KMS-11 (cell line): ENCODE results near the gene STH.

Experiments used
- H2AFZ ChIP-seq: fragments of 200-600 bp; sonication (generic); 2 replicates; pipeline ENCODE4 v1.6.1; 2016; ENCODE audit warnings: antibody characterized with exemption, mixed run types, low read depth
- H3K27ac ChIP-seq: fragments of 200-600 bp; sonication (generic); 2 replicates; pipeline ENCODE4 v1.6.1; 2016; ENCODE audit warnings: mild to moderate bottlenecking, mixed run types
- H3K27me3 ChIP-seq: fragments of 200-600 bp; sonication (generic); 2 replicates; pipeline ENCODE4 v1.6.1; 2017; ENCODE audit warnings: mild to moderate bottlenecking, low read depth, mixed run types, moderate library complexity; ENCODE audit not compliant: insufficient read depth
- H3K36me3 ChIP-seq: fragments of 200-600 bp; sonication (generic); 2 replicates; pipeline ENCODE4 v1.6.1; 2017; ENCODE audit warnings: mild to moderate bottlenecking, mixed run types; ENCODE audit not compliant: insufficient read depth
- H3K4me1 ChIP-seq: fragments of 200-600 bp; sonication (generic); 2 replicates; pipeline ENCODE4 v1.6.1; 2016; ENCODE audit warnings: mild to moderate bottlenecking, low read depth, mixed run types; ENCODE audit not compliant: poor library complexity, severe bottlenecking
- H3K4me2 ChIP-seq: fragments of 200-600 bp; sonication (generic); 2 replicates; pipeline ENCODE4 v1.7.0; 2016; ENCODE audit warnings: mild to moderate bottlenecking, mixed run types
- H3K4me3 ChIP-seq: fragments of 200-600 bp; sonication (generic); IDR thresholded peaks from 2 replicates; pipeline ENCODE4 v1.6.1; 2017; ENCODE audit warnings: low read depth, low read length, mixed read lengths; ENCODE audit not compliant: insufficient read depth
- H3K79me2 ChIP-seq: fragments of 200-600 bp; sonication (generic); 2 replicates; pipeline ENCODE4 v1.6.1; 2016; ENCODE audit warnings: low read depth, mixed run types; ENCODE audit not compliant: insufficient read depth
- H3K9ac ChIP-seq: fragments of 200-600 bp; sonication (generic); 2 replicates; pipeline ENCODE4 v1.6.1; 2016; ENCODE audit warnings: mild to moderate bottlenecking, mixed run types
- H4K20me1 ChIP-seq: fragments of 200-600 bp; sonication (generic); 2 replicates; pipeline ENCODE4 v1.6.1; 2016; ENCODE audit warnings: mild to moderate bottlenecking, mixed run types; ENCODE audit not compliant: insufficient read depth
- CTCF ChIP-seq: fragments of 200-600 bp; sonication (generic); conservative IDR thresholded peaks from 2 replicates; pipeline ENCODE4 v1.6.1; 2017; ENCODE audit warnings: low read depth, mild to moderate bottlenecking, antibody characterized with exemption, low read length, moderate library complexity, mixed read lengths

STH gene

DNA sequence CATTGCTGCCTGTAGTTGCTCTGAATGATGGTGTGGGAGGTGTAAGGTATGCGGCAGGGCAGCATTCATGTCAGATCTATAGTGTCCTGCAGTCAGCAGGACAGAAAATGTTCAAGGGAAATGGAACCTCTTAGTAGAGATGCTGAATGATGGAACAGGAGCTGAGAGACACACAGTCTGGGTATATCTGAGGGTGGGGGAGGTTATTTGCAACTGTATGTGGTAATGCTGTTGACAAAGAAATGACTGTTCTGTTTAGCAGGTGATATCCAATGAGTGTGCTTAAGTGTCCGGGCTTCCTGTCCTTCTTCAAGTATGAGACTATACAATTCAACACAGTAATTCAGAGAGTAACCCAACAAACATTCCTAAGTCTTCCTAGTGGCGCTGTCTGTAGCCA is 46.6 kb downstream of the STH start:
- Histone ChIP-seq H3K4me1 (peaks cover 35% of the 10 kb centered on the region), H3K4me3 (no peak overlapping the region), H3K36me3 (peaks cover 10% of the 10 kb centered on the region; the same call in 1 of the 2 replicates), H4K20me1 (no peaks in the 10 kb centered on the region), H3K4me2 (no peak overlapping the region), H3K27me3 (no peaks in the 10 kb centered on the region), H2AFZ (no peak overlapping the region), H3K27ac (no peak overlapping the region; the same call in 1 of the 2 replicates), H3K9ac (no peak overlapping the region), H3K79me2 (peaks cover 8% of the 10 kb centered on the region; the same call in 1 of the 2 replicates)
- TF ChIP-seq CTCF: no peak

- no peaks in the 10 kb centered on the region for H4K20me1 ChIP-seq
- no peaks in the 10 kb centered on the region for H3K27me3 ChIP-seq
- peaks cover 8% of the 10 kb centered on the region; the same call in 1 of the 2 replicates for H3K79me2 ChIP-seq
- H3K4me3 ChIP-seq: no peak overlapping the region
- peaks cover 44% of the 10 kb centered on the region for H3K4me1 ChIP-seq
- TF ChIP-seq CTCF: no peak
- no peak overlapping the region for H2AFZ ChIP-seq
- H3K4me2 ChIP-seq: no peak overlapping the region
- no peak overlapping the region for H3K27ac ChIP-seq
- H3K9ac ChIP-seq: no peak overlapping the region
- H3K36me3 ChIP-seq: peaks cover 10% of the 10 kb centered on the region; the same call in 1 of the 2 replicates
Measured at GRCh38 chr17:46046957-46047356, 47.9 kb downstream of the STH start.

GRCh38 chr17:46047398-46047797 is 48.3 kb downstream of the STH start:
- Histone ChIP-seq H4K20me1 (no peaks in the 10 kb centered on the region), H3K4me1 (peaks cover 48% of the 10 kb centered on the region), H3K4me3 (no peak overlapping the region), H2AFZ (no peak overlapping the region), H3K9ac (no peak overlapping the region), H3K4me2 (no peak overlapping the region), H3K27me3 (no peaks in the 10 kb centered on the region), H3K36me3 (peaks cover 10% of the 10 kb centered on the region; the same call in 1 of the 2 replicates), H3K27ac (no peak overlapping the region), H3K79me2 (peaks cover 8% of the 10 kb centered on the region; the same call in 1 of the 2 replicates)
- no peak for TF ChIP-seq CTCF

- H3K9ac ChIP-seq: no peak overlapping the region
- H4K20me1 ChIP-seq: no peaks in the 10 kb centered on the region
- peaks cover 10% of the 10 kb centered on the region; the same call in 1 of the 2 replicates for H3K36me3 ChIP-seq
- H3K27me3 ChIP-seq: no peaks in the 10 kb centered on the region
- H2AFZ ChIP-seq: no peak overlapping the region
- TF ChIP-seq CTCF: no peak
- no peak overlapping the region for H3K4me2 ChIP-seq
- H3K79me2 ChIP-seq: peaks cover 8% of the 10 kb centered on the region; the same call in 1 of the 2 replicates
- no peak overlapping the region for H3K27ac ChIP-seq
- peaks cover 53% of the 10 kb centered on the region for H3K4me1 ChIP-seq
- no peak overlapping the region for H3K4me3 ChIP-seq
Measured at GRCh38 chr17:46047856-46048255, 48.8 kb downstream of the STH start.
